OCI-LY7 (cell line): ENCODE measurements around the gene ERGIC3. TPM values are rescaled to one million over a fixed set of nuclear protein-coding genes. Genes with fewer than 3 reads are reported as not detected.

Experiments used
- BruUV-seq: library from RNA; stranded (reverse); fragments of 400-500 nt; replicated peaks from 2 replicates; lab custom pipeline; 2021; lab: Mats Ljungman, UMichigan
- CTCF ChIA-PET: fragments of 300-600 bp; sonication (Branson Sonifier 250); formaldehyde crosslinking; loops from one replicate; lab custom pipeline; 2022; ENCODE audit warnings: antibody characterized with exemption; ENCODE audit not compliant: unreplicated experiment; lab: Charles Lee
- POLR2A ChIA-PET: fragments of 300-600 bp; sonication (Branson Sonifier 250); formaldehyde crosslinking; loops from one replicate; lab custom pipeline; 2022; ENCODE audit warnings: antibody characterized with exemption; lab: Charles Lee
- DNase-seq: peaks from one replicate; pipeline ENCODE4 v3.0.0-alpha.2; 2015; ENCODE audit warnings: low spot score
- H2AFZ ChIP-seq: fragments of 200-600 bp; sonication (generic), shearing (Covaris generic); 2 replicates; pipeline ENCODE4 v1.6.1; 2014; ENCODE audit warnings: mild to moderate bottlenecking, antibody characterized with exemption, low read length, moderate library complexity
- H3K27ac ChIP-seq: fragments of 200-600 bp; sonication (generic); 2 replicates; pipeline ENCODE4 v1.5.1; 2014; ENCODE audit warnings: mixed run types, low read depth, mild to moderate bottlenecking, moderate library complexity, low read length, inconsistent platforms; ENCODE audit not compliant: poor library complexity, severe bottlenecking
- H3K36me3 ChIP-seq: fragments of 200-600 bp; sonication (generic); 2 replicates; pipeline ENCODE4 v1.6.1; 2014; ENCODE audit warnings: mild to moderate bottlenecking, antibody characterized with exemption, low read length, moderate library complexity, mixed read lengths; ENCODE audit not compliant: insufficient read depth
- H3K4me1 ChIP-seq: fragments of 200-600 bp; sonication (generic); 2 replicates; pipeline ENCODE4 v1.5.1; 2014; ENCODE audit warnings: mild to moderate bottlenecking, low read length; ENCODE audit not compliant: insufficient read depth, poor library complexity, severe bottlenecking
- H3K4me2 ChIP-seq: fragments of 200-600 bp; sonication (generic); 2 replicates; pipeline ENCODE4 v1.6.1; 2014; ENCODE audit warnings: mild to moderate bottlenecking, low read length
- H3K4me3 ChIP-seq: fragments of 200-600 bp; sonication (generic); 2 replicates; pipeline ENCODE4 v1.5.1; 2014; ENCODE audit warnings: mild to moderate bottlenecking, low read depth, low read length; ENCODE audit not compliant: poor library complexity, severe bottlenecking
- H3K79me2 ChIP-seq: fragments of 200-600 bp; sonication (generic); 2 replicates; pipeline ENCODE4 v1.6.1; 2016; ENCODE audit warnings: low read depth, mild to moderate bottlenecking, low read length, moderate library complexity, mixed read lengths; ENCODE audit not compliant: insufficient read depth
- H3K9me2 ChIP-seq: fragments of 200-600 bp; sonication (generic); 2 replicates; pipeline ENCODE4 v1.6.1; 2016; ENCODE audit warnings: mild to moderate bottlenecking, low read length, mixed read lengths; ENCODE audit not compliant: insufficient read depth
- H3K9me3 ChIP-seq: fragments of 200-600 bp; sonication (generic); 2 replicates; pipeline ENCODE4 v1.6.1; 2014; ENCODE audit warnings: mild to moderate bottlenecking, mixed run types, low read length, mixed read lengths
- H4K20me1 ChIP-seq: fragments of 200-600 bp; sonication (generic); 2 replicates; pipeline ENCODE4 v1.6.1; 2014; ENCODE audit warnings: mild to moderate bottlenecking, antibody characterized with exemption, low read length, moderate library complexity, mixed read lengths; ENCODE audit not compliant: insufficient read depth
- CTCF ChIP-seq: fragments of 200-600 bp; sonication (generic); conservative IDR thresholded peaks from 2 replicates; pipeline ENCODE4 v1.5.1; 2014; ENCODE audit warnings: mild to moderate bottlenecking, antibody characterized with exemption, low read length, moderate library complexity, mixed read lengths
- EZH2phosphoT487 ChIP-seq: fragments of 200-600 bp; sonication (generic); IDR thresholded peaks from 2 replicates; pipeline ENCODE4 v1.6.1; 2018; ENCODE audit warnings: low read depth, borderline replicate concordance, mild to moderate bottlenecking, mixed run types, antibody characterized with exemption, low read length, moderate library complexity, mixed read lengths
- intact Hi-C: fragments of 100-400 bp; cut with micrococcal nuclease; formaldehyde crosslinking; loops from one replicate; pipeline ENCODE4 v1.10.0; 2022; ENCODE audit not compliant: unreplicated experiment
- total RNA-seq, 2 experiments: library from RNA; depleted of rRNA in 1 of 2; stranded (reverse); fragments of >200 nt in 1 of 2; shearing (Covaris generic) in 1 of 2; gene quantifications; 2 replicates each; pipeline ENCODE4 v1.2.3, GENCODE V29; 2014 to 2022

The ERGIC3 gene
- total RNA-seq, 2 experiments from 2014 or later = 170 to 171 TPM

- no peak for DNase-seq
Measured at GRCh38 chr20:35601990-35602389, 60.1 kb downstream of the ERGIC3 start.

GRCh38 chr20:35602851-35603495, 61.1 kb downstream of the ERGIC3 start:
- H3K4me3 ChIP-seq = no peak overlapping the region
- no peaks in the 10 kb centered on the region for H4K20me1 ChIP-seq
- H3K9me3 ChIP-seq = no peaks in the 10 kb centered on the region
- no peaks in the 10 kb centered on the region for H3K36me3 ChIP-seq
- ChIA-PET CTCF (interaction anchor here (0.6 kb wide), 1 partner anchor 112 kb away, joined by 3 read pairs; no protein-coding TSS in a partner anchor), POLR2A (interaction anchor here (0.7 to 0.9 kb wide), 2 partner anchors 16 to 112 kb away, joined by 3 read pairs; no protein-coding TSS in a partner anchor)
- intact Hi-C loops = loop anchor here (5.0 kb wide), 1 partner anchor 94 kb away; the partner anchor contains the start of genes NFS1 and ROMO1
- H3K9me2 ChIP-seq = no peaks in the 10 kb centered on the region
- TF ChIP-seq EZH2phosphoT487 = no peak
- no peak for TF ChIP-seq CTCF
- no peak for DNase-seq
- no peak overlapping the region for H3K27ac ChIP-seq
- no peak overlapping the region for H2AFZ ChIP-seq
- BruUV-seq = no TSS peak
- H3K4me2 ChIP-seq = no peak overlapping the region
- no peaks in the 10 kb centered on the region for H3K79me2 ChIP-seq
- peaks cover 53% of the 10 kb centered on the region for H3K4me1 ChIP-seq

More at GRCh38 chr20:35601990-35602389, 60.1 kb downstream of the ERGIC3 start:
- ChIA-PET POLR2A (interaction anchor here (0.9 kb wide), 1 partner anchor 17 kb away, joined by 3 read pairs; no protein-coding TSS in a partner anchor), CTCF (interaction anchor here (1.0 kb wide), 1 partner anchor 99 kb away, joined by 3 read pairs; no protein-coding TSS in a partner anchor)
- TF ChIP-seq CTCF = no peak
- H3K9me2 ChIP-seq = no peaks in the 10 kb centered on the region
- H3K27ac ChIP-seq = no peak overlapping the region
- BruUV-seq = no TSS peak
- no peaks in the 10 kb centered on the region for H3K9me3 ChIP-seq
- peaks cover 44% of the 10 kb centered on the region for H3K4me1 ChIP-seq
- no peaks in the 10 kb centered on the region for H3K79me2 ChIP-seq
- intact Hi-C loops = loop anchor here (5.0 kb wide), 1 partner anchor 95 kb away; the partner anchor contains the start of genes NFS1 and ROMO1
- peak overlapping the region; percentile 26 for H3K4me3 ChIP-seq
- H4K20me1 ChIP-seq = no peaks in the 10 kb centered on the region
- no peaks in the 10 kb centered on the region for H3K36me3 ChIP-seq
- peak overlapping the region; percentile 39; the same call in 1 of the 2 replicates for H3K4me2 ChIP-seq
- no peak overlapping the region; the same call in 1 of the 2 replicates for H2AFZ ChIP-seq
